H1 (cell line): ENCODE data around the gene FKBP2. TPM values are rescaled to one million over a fixed set of nuclear protein-coding genes. Genes with fewer than 3 reads are reported as not detected.

Source experiments
- BCL11A ChIP-seq, 2 experiments: IDR thresholded peaks; one replicate each; pipeline ENCODE4 v1.6.1; 2011; ENCODE audit warnings: low read depth in 2 of 2, low read length in 2 of 2, mild to moderate bottlenecking in 2 of 2
- EP300 ChIP-seq, 2 experiments: IDR thresholded peaks; 1 replicate in 1 of 2; 2 replicates in 1 of 2; pipeline ENCODE4 v1.6.1; 2011 to 2012; ENCODE audit warnings: low read depth in 2 of 2, low read length in 2 of 2, mild to moderate bottlenecking in 2 of 2, borderline replicate concordance in 1 of 2, inconsistent platforms in 1 of 2, moderate library complexity in 1 of 2
- GTF2F1 ChIP-seq: IDR thresholded peaks from 2 replicates; pipeline ENCODE4 v1.6.1; 2012; ENCODE audit warnings: low read depth, low read length, improper control_type of control experiment, borderline replicate concordance
- polyA plus RNA-seq, 7 experiments: library from polyadenylated mRNA; depleted of rRNA in 3 of 7; stranded (reverse) in 5 of 7; unstranded in 2 of 7; fragments of >200 nt in 5 of 7; fragments of 200-250 nt in 2 of 7; gene quantifications; 1 replicate in 5 of 7; 2 replicates in 1 of 7; 4 replicates in 1 of 7; pipeline versions ENCODE4 v1.2.1 to v1.2.3, GENCODE V29; 2011 to 2013; ENCODE audit warnings: missing spikeins in 2 of 7, mixed read lengths in 2 of 7
- total RNA-seq: library from RNA; stranded (reverse); fragmentation: NEBNext Ultra II Directional; extraction: Animal tissue kit (Norgen Biotek cat#: 25700); gene quantifications from 2 replicates; pipeline ENCODE4 v1.2.1, GENCODE V29; 2021

Gene FKBP2
- total and polyA plus RNA-seq, 2 of the 8 experiments (the other 6 are each of a cell fraction or from before 2014, with no cell fraction given): 41.7 to 52.5 TPM

DNA sequence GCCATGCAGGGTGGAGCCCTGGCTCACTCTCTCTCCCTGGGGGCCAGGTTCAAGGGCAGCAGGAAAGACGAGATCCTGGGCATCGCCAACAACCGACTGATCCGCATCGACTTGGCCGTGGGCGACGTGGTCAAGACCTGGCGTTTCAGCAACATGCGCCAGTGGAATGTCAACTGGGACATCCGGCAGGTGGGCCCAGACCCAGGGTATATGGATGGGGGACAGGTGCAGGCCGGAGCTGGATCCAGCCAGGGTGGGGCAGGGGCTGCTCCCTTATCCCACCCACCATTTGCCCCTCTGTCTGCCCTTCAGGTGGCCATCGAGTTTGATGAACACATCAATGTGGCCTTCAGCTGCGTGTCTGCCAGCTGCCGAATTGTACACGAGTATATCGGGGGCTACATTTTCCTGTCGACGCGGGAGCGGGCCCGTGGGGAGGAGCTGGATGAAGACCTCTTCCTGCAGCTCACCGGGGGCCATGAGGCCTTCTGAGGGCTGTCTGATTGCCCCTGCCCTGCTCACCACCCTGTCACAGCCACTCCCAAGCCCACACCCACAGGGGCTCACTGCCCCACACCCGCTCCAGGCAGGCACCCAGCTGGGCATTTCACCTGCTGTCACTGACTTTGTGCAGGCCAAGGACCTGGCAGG is 17.8 kb upstream of the FKBP2 start (continued):
- TF ChIP-seq GTF2F1: no peak
- TF ChIP-seq EP300 (IDR thresholded peaks at IDR 0.05; ENCODE audit: borderline replicate concordance in 1 of 2, low read depth in 2 of 2, low read length in 2 of 2): no peak
- no peak for TF ChIP-seq BCL11A (IDR thresholded peaks at IDR 0.05; ENCODE audit: low read depth in 2 of 2, low read length in 2 of 2)
